Measurements from ENCODE around the gene CALN1.
"Not testable (repeated sequence)": the region's sequence is repeated elsewhere in the genome, so short reads cannot be mapped to it uniquely, and the experiment has no call there.

The CALN1 gene

GRCh38 chr7:71867626-71868025, 544.5 kb downstream of the CALN1 start:
- no peak for DNase-seq (ENCODE audit: low spot score)

- no peak for DNase-seq (ENCODE audit: low spot score)
Measured at GRCh38 chr7:71865172-71865571, 547.0 kb downstream of the CALN1 start.

GRCh38 chr7:71864130-71864529, 548.0 kb downstream of the CALN1 start:
- no peak for DNase-seq (ENCODE audit: low spot score)

- no peak for DNase-seq (ENCODE audit: low spot score)
Measured at GRCh38 chr7:71860572-71860971, 551.6 kb downstream of the CALN1 start.

- DNase-seq (ENCODE audit: low spot score) = no peak
Measured at GRCh38 chr7:71857338-71857737, 554.8 kb downstream of the CALN1 start.

- DNase-seq (ENCODE audit: low spot score) = no peak
Measured at GRCh38 chr7:71854546-71855397, 557.4 kb downstream of the CALN1 start.

GRCh38 chr7:71851776-71852498, 560.2 kb downstream of the CALN1 start:
- no peak for DNase-seq (ENCODE audit: low spot score)

- no peak for DNase-seq (ENCODE audit: low spot score)
Measured at GRCh38 chr7:71846160-71846559, 566.0 kb downstream of the CALN1 start.

GRCh38 chr7:71843676-71844075, 568.5 kb downstream of the CALN1 start:
- DNase-seq (ENCODE audit: low spot score) = no peak

GRCh38 chr7:71842786-71843185, 569.4 kb downstream of the CALN1 start:
- DNase-seq (ENCODE audit: low spot score) = no peak

- no peak for DNase-seq (ENCODE audit: low spot score)
Measured at GRCh38 chr7:71842381-71842780, 569.8 kb downstream of the CALN1 start.

GRCh38 chr7:71835056-71835455, 577.1 kb downstream of the CALN1 start:
- no peak for DNase-seq (ENCODE audit: low spot score)

GRCh38 chr7:71829515-71829914, 582.6 kb downstream of the CALN1 start:
- DNase-seq (ENCODE audit: low spot score) = no peak

GRCh38 chr7:71828361-71828760, 583.8 kb downstream of the CALN1 start:
- no peak for DNase-seq (ENCODE audit: low spot score)

GRCh38 chr7:71826141-71826540, 586.0 kb downstream of the CALN1 start:
- DNase-seq (ENCODE audit: low spot score) = no peak

GRCh38 chr7:71824006-71824760, 588.0 kb downstream of the CALN1 start:
- DNase-seq (ENCODE audit: low spot score) = no peak

GRCh38 chr7:71822406-71822805, 589.7 kb downstream of the CALN1 start:
- not testable (repeated sequence) for DNase-seq (ENCODE audit: low spot score)

- DNase-seq (ENCODE audit: low spot score) = no peak
Measured at GRCh38 chr7:71817916-71818315, 594.2 kb downstream of the CALN1 start.

- DNase-seq (ENCODE audit: low spot score) = no peak
Measured at GRCh38 chr7:71808115-71808514, 604.0 kb downstream of the CALN1 start.

GRCh38 chr7:71804256-71804655, 607.9 kb downstream of the CALN1 start:
- no peak for DNase-seq (ENCODE audit: low spot score)

GRCh38 chr7:71801976-71802375, 610.2 kb downstream of the CALN1 start:
- no peak for DNase-seq (ENCODE audit: low spot score)

GRCh38 chr7:71800321-71800720, 611.8 kb downstream of the CALN1 start:
- DNase-seq (ENCODE audit: low spot score) = no peak

GRCh38 chr7:71795410-71795809, 616.7 kb downstream of the CALN1 start:
- no peak for DNase-seq (ENCODE audit: low spot score)

Measured in kidney tubule cell (primary cell).